Body of pancreas (tissue), 4 donors: Measurements from ENCODE around the gene MGAT5. TPM values are rescaled to one million over a fixed set of nuclear protein-coding genes. Genes with fewer than 3 reads are reported as not detected.
A peak's percentile ranks its signal among the peaks of the same experiment; 100 is the strongest.

Experiments used
- ATAC-seq: fragments of 150-250 bp; one replicate; pipeline ENCODE4 v1.9.1; 2016
- DNase-seq, 4 donors: peaks; one replicate each; pipeline ENCODE4 v3.0.0-alpha.2; 2019
- H3K27ac ChIP-seq, 4 donors: fragments of 200-600 bp; sonication (generic); 1 replicate in 3 of 4; 2 replicates in 1 of 4; pipeline versions ENCODE4 v1.5.1 to v1.6.1; 2016 to 2019; ENCODE audit warnings: mild to moderate bottlenecking in 1 of 4, mixed read lengths in 1 of 4, moderate library complexity in 1 of 4
- H3K27me3 ChIP-seq, 2 donors: fragments of 200-600 bp; sonication (generic); one replicate each; pipeline ENCODE4 v1.6.0; 2016; ENCODE audit warnings: mild to moderate bottlenecking in 1 of 2
- H3K36me3 ChIP-seq, 2 donors: fragments of 200-600 bp; sonication (generic); replicated peaks in 1 of 2; 2 replicates each; pipeline ENCODE4 v1.5.1; 2016; ENCODE audit warnings: low read depth in 2 of 2; ENCODE audit not compliant: insufficient read depth in 1 of 2
- H3K4me1 ChIP-seq: fragments of 200-600 bp; sonication (generic); one replicate; pipeline ENCODE4 v1.6.0; 2016
- H3K4me3 ChIP-seq, 2 donors: fragments of 200-600 bp; sonication (generic); 1 replicate in 1 of 2; 2 replicates in 1 of 2; pipeline ENCODE4 v1.5.1; 2016 to 2019
- H3K9me3 ChIP-seq, 3 donors: fragments of 200-600 bp; sonication (generic); 1 replicate in 2 of 3; 2 replicates in 1 of 3; pipeline ENCODE4 v1.5.1; 2016
- CTCF ChIP-seq, 7 experiments: fragments of 450-650 bp in 4 of 7; fragments of 200-600 bp in 3 of 7; sonication (generic) in 3 of 7; IDR thresholded peaks; one replicate each; pipeline ENCODE4 v1.5.1; 2016 to 2019; ENCODE audit warnings: antibody characterized with exemption in 7 of 7
- POLR2A ChIP-seq, 3 donors: fragments of 450-650 bp; IDR thresholded peaks; one replicate each; pipeline ENCODE4 v1.6.1; 2016; ENCODE audit warnings: antibody characterized with exemption in 3 of 3, mild to moderate bottlenecking in 2 of 3
- WGBS, 2 donors: methylation state at CpG; one replicate each; pipeline ENCODE4 v1.1.5; 2017; 5-methylcytosine and 5-hydroxymethylcytosine counted together
- intact Hi-C: fragments of 100-400 bp; cut with DNase I; formaldehyde crosslinking; loops from one replicate; pipeline ENCODE4 v1.15.1; 2023
- total RNA-seq, 2 donors: library from RNA; depleted of rRNA; stranded (reverse); fragments of >200 nt; gene quantifications; one replicate each; pipeline ENCODE4 v1.1.0, GENCODE V29; 2016

The MGAT5 gene
- total RNA-seq, 2 donors from 2014 or later: 15.8 to 16.3 TPM

GRCh38 chr2:134399096-134399495, 145.2 kb downstream of the MGAT5 start:
- no peak overlapping the region for H3K4me3 ChIP-seq
- peaks cover 26% of the 10 kb centered on the region for H3K4me1 ChIP-seq
- DNase-seq (no peak), ATAC-seq (no peak)
- no peaks in the 10 kb centered on the region for H3K36me3 ChIP-seq
- H3K27me3 ChIP-seq: no peaks in the 10 kb centered on the region
- H3K27ac ChIP-seq: no peak overlapping the region
- intact Hi-C loops: loop anchor here (10.0 kb wide), 1 partner anchor 46 kb away; no protein-coding TSS in a partner anchor
- 92 to 95% methylated on average over 2 of the region's 2 CpGs for WGBS, 2 donors
- no peak for TF ChIP-seq POLR2A (IDR thresholded peaks at IDR 0.05)
- no peak for TF ChIP-seq CTCF (IDR thresholded peaks at IDR 0.05)
- no peaks in the 10 kb centered on the region for H3K9me3 ChIP-seq

GRCh38 chr2:134401081-134401497, 147.2 kb downstream of the MGAT5 start:
- no peaks in the 10 kb centered on the region for H3K27me3 ChIP-seq
- no peak overlapping the region for H3K4me3 ChIP-seq
- peak overlapping the region in 1 of 4 donors; percentile 22 for H3K27ac ChIP-seq
- WGBS, 2 donors: 43 to 45% methylated on average over 5 of the region's 5 CpGs
- H3K4me1 ChIP-seq: peaks cover 31% of the 10 kb centered on the region
- no peaks in the 10 kb centered on the region for H3K36me3 ChIP-seq
- TF ChIP-seq POLR2A (IDR thresholded peaks at IDR 0.05): no peak
- TF ChIP-seq CTCF (IDR thresholded peaks at IDR 0.05): no peak
- intact Hi-C loops: no loop called here
- ATAC-seq (peak; percentile 56), DNase-seq (peak; percentile 31 to 50 (median 34))
- no peaks in the 10 kb centered on the region for H3K9me3 ChIP-seq

- DNase-seq (no peak), ATAC-seq (no peak)
- Histone ChIP-seq H3K27ac (peak overlapping the region in 1 of 4 donors; percentile 2), H3K9me3 (no peaks in the 10 kb centered on the region), H3K4me3 (no peak overlapping the region), H3K36me3 (no peaks in the 10 kb centered on the region), H3K4me1 (peaks cover 28% of the 10 kb centered on the region), H3K27me3 (no peaks in the 10 kb centered on the region)
- no peak for TF ChIP-seq POLR2A (IDR thresholded peaks at IDR 0.05)
- TF ChIP-seq CTCF (IDR thresholded peaks at IDR 0.05): no peak
- WGBS, 2 donors: 63 to 73% methylated on average over 2 of the region's 2 CpGs
- intact Hi-C loops: no loop called here
Measured at GRCh38 chr2:134401789-134402188, 147.9 kb downstream of the MGAT5 start.

- peak overlapping the region in 1 of 4 donors; percentile 2 for H3K27ac ChIP-seq
- no peaks in the 10 kb centered on the region for H3K36me3 ChIP-seq
- intact Hi-C loops: no loop called here
- H3K9me3 ChIP-seq: no peaks in the 10 kb centered on the region
- H3K4me3 ChIP-seq: no peak overlapping the region
- H3K4me1 ChIP-seq: peaks cover 28% of the 10 kb centered on the region
- no peaks in the 10 kb centered on the region for H3K27me3 ChIP-seq
- DNase-seq (peak in 1 of 4 donors; percentile 30), ATAC-seq (peak; percentile 45)
- TF ChIP-seq POLR2A (IDR thresholded peaks at IDR 0.05) (no peak), CTCF (IDR thresholded peaks at IDR 0.05) (no peak)
- 22 to 29% methylated on average over 1 of the region's 1 CpG for WGBS, 2 donors
Measured at GRCh38 chr2:134402410-134402809, 148.5 kb downstream of the MGAT5 start.

GRCh38 chr2:134405611-134406081, 151.8 kb downstream of the MGAT5 start:
- WGBS, 2 donors: 81 to 88% methylated on average over 3 of the region's 3 CpGs
- H3K4me1 ChIP-seq: peaks cover 26% of the 10 kb centered on the region
- H3K27me3 ChIP-seq: no peaks in the 10 kb centered on the region
- TF ChIP-seq POLR2A (IDR thresholded peaks at IDR 0.05) (no peak), CTCF (IDR thresholded peaks at IDR 0.05) (no peak)
- intact Hi-C loops: no loop called here
- H3K4me3 ChIP-seq: no peak overlapping the region
- no peaks in the 10 kb centered on the region for H3K9me3 ChIP-seq
- no peak for DNase-seq
- no peaks in the 10 kb centered on the region for H3K36me3 ChIP-seq
- ATAC-seq: no peak
- no peak overlapping the region for H3K27ac ChIP-seq
